Activated T-cell treated with anti-CD3 and anti-CD28 coated beads, Interleukin-2, amount 50 U/mL, for 1 hour (primary cell): Measurements from ENCODE around the gene ALK.

Experiments
- DNase-seq: peaks from one replicate; pipeline ENCODE4 v3.0.0-alpha.2; 2020

Gene ALK

GRCh38 chr2:29165362-29166241, 755.8 kb downstream of the ALK start:
- no peak for DNase-seq

GRCh38 chr2:29164091-29164846, 757.1 kb downstream of the ALK start:
- no peak for DNase-seq

GRCh38 chr2:29162204-29162928, 759.0 kb downstream of the ALK start:
- no peak for DNase-seq

- no peak for DNase-seq
These were observed 761.2 kb downstream of the ALK start for GRCh38 chr2:29160184-29160583.

- no peak for DNase-seq
These were observed 762.3 kb downstream of the ALK start for GRCh38 chr2:29159125-29159524.

- no peak for DNase-seq
These were observed 764.3 kb downstream of the ALK start for GRCh38 chr2:29157131-29157530.

- DNase-seq = no peak
These were observed 765.8 kb downstream of the ALK start for GRCh38 chr2:29155578-29155977.

GRCh38 chr2:29154610-29155009, 766.8 kb downstream of the ALK start:
- no peak for DNase-seq

GRCh38 chr2:29147963-29148362, 773.4 kb downstream of the ALK start:
- DNase-seq = no peak

- no peak for DNase-seq
These were observed 775.2 kb downstream of the ALK start for GRCh38 chr2:29146197-29146596.

GRCh38 chr2:29143657-29144056, 777.7 kb downstream of the ALK start:
- DNase-seq = no peak
